CD8-positive, alpha-beta memory T cell (primary cell): ENCODE data around the gene SLC9A9. TPM values are rescaled to one million over a fixed set of nuclear protein-coding genes. Genes with fewer than 3 reads are reported as not detected.
A peak's percentile ranks its signal among the peaks of the same experiment; 100 is the strongest.

ENCODE experiments used
- CTCF ChIA-PET: fragments of 350-600 bp; sonication (Branson Sonifier 250); formaldehyde crosslinking; loops from one replicate; lab custom pipeline; 2021; ENCODE audit warnings: antibody characterized with exemption; lab: Charles Lee
- POLR2A ChIA-PET: fragments of 350-600 bp; sonication (Branson Sonifier 250); formaldehyde crosslinking; loops from one replicate; lab custom pipeline; 2021; ENCODE audit warnings: antibody characterized with exemption; lab: Charles Lee
- DNase-seq, 5 donors: peaks; one replicate each; pipeline versions ENCODE4 v3.0.0 to v3.0.0-alpha.2; 2020 to 2022; ENCODE audit warnings: mixed read lengths in 1 of 5
- H3K27ac ChIP-seq: one replicate; pipeline ENCODE4 v1.7.0; 2013; ENCODE audit warnings: low read depth, mild to moderate bottlenecking, low read length, moderate library complexity
- H3K27me3 ChIP-seq: 2 replicates; pipeline ENCODE4 v1.7.0; 2013; ENCODE audit warnings: low read length, mild to moderate bottlenecking; ENCODE audit not compliant: insufficient read depth, poor library complexity, severe bottlenecking
- H3K36me3 ChIP-seq: 2 replicates; pipeline ENCODE4 v1.7.0; 2013; ENCODE audit warnings: mild to moderate bottlenecking, low read length, moderate library complexity; ENCODE audit not compliant: insufficient read depth
- H3K4me1 ChIP-seq: 2 replicates; pipeline ENCODE4 v1.7.0; 2013; ENCODE audit warnings: mild to moderate bottlenecking, low read length, moderate library complexity; ENCODE audit not compliant: insufficient read depth
- H3K4me3 ChIP-seq: 2 replicates; pipeline ENCODE4 v1.7.0; 2013; ENCODE audit warnings: mild to moderate bottlenecking, low read length
- H3K9me3 ChIP-seq: 2 replicates; pipeline ENCODE4 v1.7.0; 2013; ENCODE audit warnings: mild to moderate bottlenecking, low read length
- H3K27ac Mint-ChIP-seq, 8 donors: one replicate each; pipeline ENCODE4 v1.8.0; 2020 to 2021; ENCODE audit warnings: mixed read lengths in 8 of 8, mild to moderate bottlenecking in 6 of 8, inconsistent platforms in 3 of 8, moderate library complexity in 3 of 8
- H3K27me3 Mint-ChIP-seq, 2 donors: one replicate each; pipeline ENCODE4 v1.8.0; 2020 to 2021; ENCODE audit warnings: mixed read lengths in 2 of 2, mild to moderate bottlenecking in 1 of 2, moderate library complexity in 1 of 2
- H3K36me3 Mint-ChIP-seq, 3 donors: one replicate each; pipeline ENCODE4 v1.8.0; 2020 to 2021; ENCODE audit warnings: mixed read lengths in 3 of 3, inconsistent platforms in 1 of 3, mild to moderate bottlenecking in 1 of 3
- H3K4me1 Mint-ChIP-seq, 3 donors: one replicate each; pipeline ENCODE4 v1.8.0; 2020 to 2021; ENCODE audit warnings: mixed read lengths in 3 of 3, inconsistent platforms in 1 of 3, mild to moderate bottlenecking in 1 of 3
- H3K4me3 Mint-ChIP-seq, 7 donors: one replicate each; pipeline ENCODE4 v1.8.0; 2020 to 2021; ENCODE audit warnings: mixed read lengths in 7 of 7, mild to moderate bottlenecking in 6 of 7, moderate library complexity in 4 of 7, inconsistent platforms in 2 of 7
- H3K9me3 Mint-ChIP-seq, 5 donors: one replicate each; pipeline ENCODE4 v1.8.0; 2020 to 2022; ENCODE audit warnings: mixed read lengths in 5 of 5, mild to moderate bottlenecking in 3 of 5, moderate library complexity in 2 of 5, inconsistent platforms in 1 of 5
- polyA plus RNA-seq: library from polyadenylated mRNA; unstranded; fragments of 300-500 nt; fragmentation: Illumina TruSeq; gene quantifications from one replicate; pipeline ENCODE4 v1.2.3, GENCODE V29; 2021
- total RNA-seq, 2 experiments: library from RNA; stranded (reverse); gene quantifications; one replicate each; pipeline ENCODE4 v1.2.3, GENCODE V29; 2021

SLC9A9 gene
- total and polyA plus RNA-seq, 3 experiments from 2014 or later, result 1.2 to 18.0 (median 2.2) TPM

DNA sequence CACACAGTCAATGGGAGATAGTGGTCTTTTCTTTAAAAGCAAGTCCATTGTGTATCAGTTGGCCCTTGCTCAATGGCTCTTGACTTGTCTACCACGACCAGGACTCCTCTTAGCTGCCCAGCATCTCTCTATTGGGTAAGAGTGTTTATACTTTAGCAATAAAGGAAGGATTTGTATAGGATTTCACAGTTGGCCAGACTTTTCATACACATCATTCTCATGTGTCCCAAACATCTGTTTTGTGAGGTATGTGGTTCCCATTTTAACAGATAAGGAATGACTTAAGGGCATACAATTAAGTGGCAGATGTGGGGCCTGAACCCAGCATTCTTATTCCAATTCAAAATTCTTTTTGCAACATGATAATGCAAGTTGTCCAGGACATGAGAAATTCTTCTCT lies 537.2 kb downstream of the SLC9A9 start:
- H3K9me3 Mint-ChIP-seq, result no peaks in the 10 kb centered on the region
- H3K27ac ChIP-seq, result no peak overlapping the region
- H3K4me3 ChIP-seq, result no peak overlapping the region
- DNase-seq, result no peak
- no peak overlapping the region for H3K4me3 Mint-ChIP-seq
- H3K27ac Mint-ChIP-seq, result no peak overlapping the region
- no peaks in the 10 kb centered on the region for H3K9me3 ChIP-seq
- POLR2A ChIA-PET, result no interaction called here
- CTCF ChIA-PET, result no interaction called here
- no peaks in the 10 kb centered on the region for H3K4me1 ChIP-seq
- H3K27me3 ChIP-seq, result no peaks in the 10 kb centered on the region
- H3K27me3 Mint-ChIP-seq, result no peaks in the 10 kb centered on the region
- no peaks in the 10 kb centered on the region for H3K4me1 Mint-ChIP-seq
- no peaks in the 10 kb centered on the region for H3K36me3 ChIP-seq
- H3K36me3 Mint-ChIP-seq, result peaks cover 0 to 3% (median 0%) of the 10 kb centered on the region in 3 donors

DNA sequence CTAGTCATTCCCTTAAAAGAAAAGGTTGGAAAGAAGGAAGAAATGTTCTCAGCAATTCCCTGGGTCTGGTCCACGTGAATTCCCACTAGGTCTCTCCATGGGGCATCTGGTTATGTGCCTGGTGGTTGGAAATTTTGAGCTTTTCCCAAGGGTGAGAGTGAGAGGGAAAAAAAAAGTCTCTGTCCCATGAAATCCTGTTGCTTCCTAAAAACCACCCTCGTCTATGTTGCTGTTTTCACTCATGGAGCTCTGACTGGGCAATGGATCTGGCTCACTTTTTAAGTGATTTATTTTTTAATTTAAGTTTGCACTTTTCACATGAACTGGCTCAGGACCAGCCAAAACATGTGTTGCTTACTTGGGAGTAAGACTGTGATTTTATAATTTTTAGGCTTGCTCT lies 538.6 kb downstream of the SLC9A9 start:
- ChIA-PET POLR2A (no interaction called here), CTCF (no interaction called here)
- Histone ChIP-seq H3K9me3 (no peaks in the 10 kb centered on the region), H3K36me3 (no peaks in the 10 kb centered on the region), H3K4me3 (no peak overlapping the region), H3K27me3 (no peaks in the 10 kb centered on the region), H3K27ac (no peak overlapping the region), H3K4me1 (no peaks in the 10 kb centered on the region)
- Mint-ChIP-seq H3K4me1 (no peaks in the 10 kb centered on the region), H3K27me3 (no peaks in the 10 kb centered on the region), H3K4me3 (no peak overlapping the region), H3K9me3 (no peaks in the 10 kb centered on the region), H3K36me3 (no peaks in the 10 kb centered on the region), H3K27ac (peak overlapping the region in 1 of 8 donors; percentile 55)
- DNase-seq, result no peak

DNA sequence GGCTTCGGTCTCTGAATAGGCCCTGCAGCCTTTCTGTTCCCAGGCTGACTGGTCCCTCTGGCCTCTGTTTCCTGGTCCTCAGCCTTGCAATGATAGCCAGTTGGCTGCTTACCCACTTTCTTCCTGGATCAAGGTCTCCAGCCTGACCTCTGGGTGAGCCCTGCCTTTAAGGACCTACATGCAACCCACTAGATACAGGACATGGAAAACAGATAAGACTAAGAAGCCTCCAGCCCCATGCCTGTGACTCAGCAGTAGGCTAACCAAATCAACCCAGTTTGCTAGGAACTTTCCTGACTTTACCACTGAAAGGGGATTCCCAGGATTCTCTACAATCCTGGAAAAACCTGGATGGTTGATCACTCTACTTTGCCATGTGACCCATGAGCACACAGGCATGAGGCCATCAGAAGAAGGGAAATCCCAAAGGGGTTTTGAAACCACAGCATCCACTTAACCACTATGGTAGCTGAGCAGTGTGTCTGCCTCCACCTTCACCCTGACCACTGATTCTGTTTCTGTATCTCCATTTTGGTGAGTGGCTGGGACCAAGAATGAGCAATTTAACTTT lies 540.6 kb downstream of the SLC9A9 start:
- POLR2A ChIA-PET, result no interaction called here
- no peak for DNase-seq
- CTCF ChIA-PET, result no interaction called here

DNA sequence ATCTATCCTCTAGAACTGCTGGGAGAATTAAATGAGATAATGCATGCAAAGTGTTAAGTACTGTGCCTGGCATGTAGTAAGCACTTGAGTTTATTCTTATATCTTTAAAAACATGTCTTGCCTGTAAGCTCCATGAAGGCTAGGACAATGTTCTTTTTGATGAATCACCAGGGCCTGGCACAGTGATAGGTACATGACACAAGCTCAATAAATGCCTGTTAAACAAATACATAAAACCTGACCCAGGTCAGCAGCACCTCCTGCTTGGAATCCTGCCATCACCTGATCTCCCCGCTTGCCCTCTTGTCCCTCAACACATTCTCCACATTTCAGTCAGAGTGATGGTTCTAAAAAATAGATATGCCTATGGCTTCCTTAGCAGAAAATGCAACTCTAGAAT lies 541.9 kb downstream of the SLC9A9 start:
- ChIA-PET POLR2A (no interaction called here), CTCF (no interaction called here)
- Histone ChIP-seq H3K36me3 (no peaks in the 10 kb centered on the region), H3K9me3 (no peaks in the 10 kb centered on the region), H3K27me3 (no peaks in the 10 kb centered on the region), H3K4me3 (no peak overlapping the region), H3K4me1 (no peaks in the 10 kb centered on the region), H3K27ac (no peak overlapping the region)
- Mint-ChIP-seq H3K4me3 (no peak overlapping the region), H3K9me3 (no peaks in the 10 kb centered on the region), H3K36me3 (no peaks in the 10 kb centered on the region), H3K4me1 (peaks cover 0 to under 1% (median 0%) of the 10 kb centered on the region in 3 donors), H3K27ac (no peak overlapping the region), H3K27me3 (no peaks in the 10 kb centered on the region)
- no peak for DNase-seq

More for the DNA sequence above, 540.6 kb downstream of the SLC9A9 start:
- Mint-ChIP-seq H3K4me1 (no peaks in the 10 kb centered on the region), H3K9me3 (no peaks in the 10 kb centered on the region), H3K27ac (no peak overlapping the region), H3K36me3 (no peaks in the 10 kb centered on the region), H3K27me3 (no peaks in the 10 kb centered on the region), H3K4me3 (no peak overlapping the region)
- peak overlapping the region; percentile 35 for H3K27ac ChIP-seq
- H3K9me3 ChIP-seq, result no peaks in the 10 kb centered on the region
- no peaks in the 10 kb centered on the region for H3K27me3 ChIP-seq
- no peak overlapping the region for H3K4me3 ChIP-seq
- H3K36me3 ChIP-seq, result no peaks in the 10 kb centered on the region
- H3K4me1 ChIP-seq, result no peaks in the 10 kb centered on the region

DNA sequence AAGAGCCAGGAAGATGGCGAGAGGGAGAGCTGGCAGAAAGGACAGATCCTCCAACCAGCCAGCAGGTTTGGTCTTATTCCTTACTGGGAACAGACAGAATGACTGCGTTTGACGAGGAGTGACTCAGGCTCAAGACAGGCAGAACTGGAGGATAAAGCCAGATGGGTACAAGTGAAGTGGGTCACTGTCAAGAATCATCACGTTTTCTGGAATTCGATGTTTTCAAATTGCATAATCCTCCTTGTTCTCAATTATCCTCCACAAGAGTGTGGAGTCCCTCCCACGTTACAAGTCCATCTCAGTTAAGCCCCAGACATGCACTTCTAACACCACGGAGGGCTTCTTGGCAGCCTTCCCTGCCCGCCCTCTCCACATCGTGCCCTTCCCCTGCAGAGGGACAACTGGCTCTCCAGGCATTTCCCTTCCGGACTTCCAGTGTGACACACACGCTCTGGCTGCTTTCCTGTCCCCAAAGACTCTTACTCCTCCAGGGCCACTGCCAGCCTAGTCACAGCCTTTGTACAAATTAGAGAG lies 545.6 kb downstream of the SLC9A9 start:
- no peak overlapping the region for H3K4me3 Mint-ChIP-seq
- no peaks in the 10 kb centered on the region for H3K36me3 Mint-ChIP-seq
- CTCF ChIA-PET, result no interaction called here
- H3K27me3 Mint-ChIP-seq, result no peaks in the 10 kb centered on the region
- peaks cover 0 to 5% (median 0%) of the 10 kb centered on the region in 3 donors for H3K4me1 Mint-ChIP-seq
- Histone ChIP-seq H3K36me3 (no peaks in the 10 kb centered on the region), H3K27ac (no peak overlapping the region), H3K4me1 (no peaks in the 10 kb centered on the region), H3K27me3 (no peaks in the 10 kb centered on the region), H3K9me3 (no peaks in the 10 kb centered on the region), H3K4me3 (no peak overlapping the region)
- no peak for DNase-seq
- POLR2A ChIA-PET, result interaction anchor here (0.5 kb wide), 1 partner anchor 24 kb away, joined by 3 read pairs; no protein-coding TSS in a partner anchor
- no peaks in the 10 kb centered on the region for H3K9me3 Mint-ChIP-seq
- H3K27ac Mint-ChIP-seq, result peak overlapping the region in 1 of 8 donors; percentile 30

DNA sequence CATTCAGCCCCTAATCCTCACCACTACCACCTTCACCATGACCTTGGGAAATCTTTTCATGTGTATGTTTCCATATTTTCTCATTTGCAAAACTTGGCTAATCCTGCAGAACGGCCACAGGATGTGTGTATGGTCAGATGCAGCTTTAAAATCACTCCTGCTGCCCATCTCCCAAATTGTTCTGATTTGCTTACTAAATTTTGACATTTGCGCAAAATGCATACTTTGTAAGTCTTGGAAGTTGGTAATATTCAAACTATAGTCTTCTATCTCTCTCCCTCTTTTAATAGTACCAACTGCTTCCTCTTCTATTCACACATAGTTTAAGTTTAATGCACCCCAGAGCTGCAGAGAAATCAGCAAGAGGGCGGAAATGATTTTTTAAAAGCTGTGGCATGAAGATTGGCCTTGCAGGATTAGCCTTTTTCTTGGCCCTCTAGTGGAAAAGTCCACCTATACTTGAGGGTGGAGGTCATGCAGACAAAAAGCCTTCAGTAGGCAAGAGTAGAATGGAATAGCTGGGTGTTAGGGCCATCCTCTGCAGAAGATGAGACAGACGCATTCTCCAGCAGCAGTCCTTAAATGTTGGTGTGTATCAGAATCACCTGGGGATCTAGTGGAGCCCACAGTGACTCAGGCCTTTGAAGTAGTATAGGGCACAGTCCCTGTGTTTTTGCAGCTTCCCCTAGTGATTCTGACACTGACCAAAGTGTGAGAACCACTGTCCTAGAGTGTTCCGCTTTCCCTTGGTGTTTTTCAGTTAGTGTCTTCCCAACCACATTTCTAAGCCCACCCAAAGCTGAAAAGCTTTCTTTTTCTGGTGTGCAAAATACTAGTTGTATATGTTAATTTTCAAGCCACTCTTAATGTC lies 547.0 kb downstream of the SLC9A9 start:
- H3K4me3 Mint-ChIP-seq, result peak overlapping the region in 1 of 7 donors; percentile 7
- H3K9me3 Mint-ChIP-seq, result no peaks in the 10 kb centered on the region
- peaks cover 0 to 5% (median 0%) of the 10 kb centered on the region in 3 donors for H3K4me1 Mint-ChIP-seq
- no peaks in the 10 kb centered on the region for H3K36me3 Mint-ChIP-seq
- DNase-seq, result peak in 1 of 5 donors; percentile 2
- CTCF ChIA-PET, result interaction anchor here (1.1 kb wide), 1 partner anchor 12 kb away, joined by 3 read pairs; no protein-coding TSS in a partner anchor
- POLR2A ChIA-PET, result no interaction called here
- H3K27me3 Mint-ChIP-seq, result no peaks in the 10 kb centered on the region
- Histone ChIP-seq H3K9me3 (no peaks in the 10 kb centered on the region), H3K27me3 (no peaks in the 10 kb centered on the region), H3K4me1 (no peaks in the 10 kb centered on the region), H3K36me3 (no peaks in the 10 kb centered on the region), H3K27ac (no peak overlapping the region), H3K4me3 (no peak overlapping the region)
- H3K27ac Mint-ChIP-seq, result peak overlapping the region in 1 of 8 donors; percentile 34

DNA sequence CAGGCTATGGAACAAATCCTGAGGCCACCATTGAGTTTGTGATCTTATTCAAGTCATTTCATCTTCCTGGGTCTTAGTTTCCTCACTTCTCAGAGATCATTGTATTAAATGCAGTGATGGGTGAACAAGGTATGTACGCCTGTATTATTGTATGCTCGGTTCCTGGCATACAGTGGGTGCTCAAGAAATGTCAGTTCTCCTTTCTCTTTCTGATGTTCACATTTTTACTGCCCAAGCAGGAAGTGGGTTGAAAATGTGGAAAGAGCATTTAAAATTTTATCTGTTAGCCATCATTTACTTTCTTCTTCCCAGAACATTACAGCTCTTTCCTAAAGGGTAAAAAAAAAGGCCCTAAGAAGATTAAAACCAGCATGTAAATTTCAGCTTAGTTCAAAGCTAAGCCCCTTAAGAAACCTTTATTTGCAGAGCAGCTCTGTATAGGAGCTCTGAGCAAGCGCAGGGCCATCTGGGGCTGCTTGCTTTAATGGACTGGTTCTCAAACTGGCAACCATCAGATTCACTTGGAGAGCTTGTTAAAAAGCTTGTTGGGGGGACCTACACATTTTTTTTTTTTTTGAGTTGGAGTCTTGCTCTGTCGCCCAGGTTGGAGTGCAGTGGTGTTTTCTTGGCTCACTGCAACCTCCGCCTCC lies 549.3 kb downstream of the SLC9A9 start:
- Histone ChIP-seq H3K9me3 (no peaks in the 10 kb centered on the region), H3K4me3 (no peak overlapping the region), H3K27ac (no peak overlapping the region), H3K4me1 (no peaks in the 10 kb centered on the region), H3K27me3 (no peaks in the 10 kb centered on the region), H3K36me3 (no peaks in the 10 kb centered on the region)
- no peaks in the 10 kb centered on the region for H3K27me3 Mint-ChIP-seq
- H3K4me3 Mint-ChIP-seq, result no peak overlapping the region
- ChIA-PET CTCF (no interaction called here), POLR2A (no interaction called here)
- no peaks in the 10 kb centered on the region for H3K9me3 Mint-ChIP-seq
- DNase-seq, result no peak
- peaks cover 0 to 18% (median 6%) of the 10 kb centered on the region in 3 donors for H3K4me1 Mint-ChIP-seq
- peak overlapping the region in 1 of 8 donors; percentile 68 for H3K27ac Mint-ChIP-seq
- no peaks in the 10 kb centered on the region for H3K36me3 Mint-ChIP-seq

DNA sequence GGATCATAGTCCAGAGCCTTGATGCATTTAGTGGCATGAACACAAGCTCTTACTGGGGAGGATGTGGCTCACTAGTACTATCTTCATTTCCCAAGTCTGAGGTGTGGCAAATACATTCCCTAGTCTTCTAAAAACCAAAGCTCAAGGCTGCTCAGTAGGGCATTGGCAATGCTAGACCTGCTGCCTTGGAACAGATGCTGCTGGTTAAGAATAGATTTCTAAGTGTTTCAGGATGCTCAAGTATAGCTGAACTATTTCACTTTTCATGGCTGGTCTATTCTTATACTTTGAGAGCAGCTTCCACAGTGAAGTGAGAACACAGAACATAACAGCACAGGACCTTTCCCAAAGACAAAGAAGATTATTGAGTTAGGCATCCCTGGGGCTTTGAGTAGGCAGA lies 549.9 kb downstream of the SLC9A9 start:
- Mint-ChIP-seq H3K36me3 (no peaks in the 10 kb centered on the region), H3K27me3 (no peaks in the 10 kb centered on the region), H3K27ac (no peak overlapping the region), H3K9me3 (no peaks in the 10 kb centered on the region), H3K4me1 (peaks cover 0 to 19% (median 6%) of the 10 kb centered on the region in 3 donors), H3K4me3 (no peak overlapping the region)
- no peak for DNase-seq
- Histone ChIP-seq H3K27me3 (no peaks in the 10 kb centered on the region), H3K4me1 (no peaks in the 10 kb centered on the region), H3K27ac (no peak overlapping the region), H3K9me3 (no peaks in the 10 kb centered on the region), H3K4me3 (no peak overlapping the region), H3K36me3 (no peaks in the 10 kb centered on the region)
- ChIA-PET POLR2A (no interaction called here), CTCF (no interaction called here)
